ENCODE measurements around the gene TBC1D22A.
A peak's percentile ranks its signal among the peaks of the same experiment; 100 is the strongest.

Gene TBC1D22A

GRCh38 chr22:46995501-46996360 lies 233.3 kb downstream of the TBC1D22A start:
- DNase-seq (ENCODE audit: low spot score), result no peak

DNA sequence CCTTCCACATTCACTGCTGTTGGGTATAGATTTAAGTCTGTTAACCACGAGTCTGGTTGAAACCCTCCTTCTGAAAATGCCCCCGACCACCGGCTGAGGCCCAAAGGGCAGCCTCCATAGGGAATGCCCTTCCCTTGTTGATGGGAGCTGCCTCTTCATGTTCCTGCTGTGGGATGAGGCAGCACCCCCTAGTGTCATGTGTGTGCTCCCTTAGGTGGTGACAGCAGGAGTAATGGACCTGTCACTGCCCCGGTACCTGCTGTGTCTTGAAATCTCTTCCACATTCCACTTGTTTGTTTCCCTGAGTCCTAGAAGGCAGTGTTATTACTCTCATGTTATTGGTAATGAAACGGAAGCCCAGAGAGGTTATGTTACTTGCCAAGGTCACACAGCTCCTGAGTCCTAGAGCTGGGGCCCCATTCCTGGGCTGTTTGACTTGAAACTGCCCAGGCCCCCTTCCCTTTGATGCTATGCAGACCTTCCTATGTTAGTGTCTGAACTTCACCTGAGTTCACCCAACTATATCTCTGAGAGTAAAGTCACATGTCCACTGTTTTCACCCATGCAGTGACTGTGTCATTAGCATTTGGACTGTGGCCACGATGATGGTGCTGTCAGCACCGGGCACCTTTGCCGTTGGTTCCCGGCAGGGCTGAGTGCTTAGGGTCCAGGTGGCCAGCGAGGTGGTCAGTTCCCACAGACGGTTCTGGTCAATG lies 234.3 kb downstream of the TBC1D22A start:
- DNase-seq (ENCODE audit: low spot score), result peak; percentile 6

- no peak for DNase-seq (ENCODE audit: low spot score)
These were observed 235.0 kb downstream of the TBC1D22A start for GRCh38 chr22:46997311-46997970.

DNA sequence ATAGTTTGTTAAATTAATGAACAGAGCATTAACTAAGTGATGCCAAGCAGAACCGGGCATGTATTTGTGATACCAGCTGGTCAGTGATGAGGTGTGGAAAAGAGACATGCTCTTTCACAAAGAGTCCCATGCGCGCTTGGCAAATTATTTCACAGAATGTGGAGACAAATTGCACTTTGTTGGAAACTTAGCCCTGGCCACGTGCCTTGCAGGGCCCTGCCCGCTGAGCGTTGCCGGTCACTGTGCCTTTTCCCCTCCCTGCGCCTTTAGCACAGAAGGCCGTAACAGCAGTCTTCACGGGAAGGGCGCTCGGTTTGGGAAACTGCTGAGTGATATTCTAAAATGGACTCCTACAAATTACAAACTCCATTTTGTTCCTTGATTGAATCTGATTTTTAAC lies 235.9 kb downstream of the TBC1D22A start:
- DNase-seq (ENCODE audit: low spot score), result no peak

DNA sequence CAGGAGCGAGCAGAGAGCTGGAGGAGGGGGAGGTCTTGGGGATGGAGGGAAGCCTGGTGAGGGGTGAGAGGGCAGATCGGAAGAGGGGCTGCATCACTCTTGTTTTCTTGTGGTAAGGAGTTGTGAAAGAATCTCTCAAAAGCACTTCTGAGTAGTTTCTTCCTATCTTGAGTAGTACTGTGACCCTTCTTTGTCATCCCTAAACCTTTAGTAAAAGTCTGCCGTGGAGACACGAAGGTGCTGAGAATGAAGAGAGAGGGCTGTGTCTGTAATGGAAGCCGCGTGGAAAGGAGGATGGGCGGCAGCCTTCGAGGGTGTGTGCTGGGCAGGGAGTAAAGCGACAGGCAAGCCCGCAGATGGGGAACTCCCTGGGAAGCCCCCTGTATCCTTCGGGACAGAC lies 237.8 kb downstream of the TBC1D22A start:
- no peak for DNase-seq (ENCODE audit: low spot score)

DNA sequence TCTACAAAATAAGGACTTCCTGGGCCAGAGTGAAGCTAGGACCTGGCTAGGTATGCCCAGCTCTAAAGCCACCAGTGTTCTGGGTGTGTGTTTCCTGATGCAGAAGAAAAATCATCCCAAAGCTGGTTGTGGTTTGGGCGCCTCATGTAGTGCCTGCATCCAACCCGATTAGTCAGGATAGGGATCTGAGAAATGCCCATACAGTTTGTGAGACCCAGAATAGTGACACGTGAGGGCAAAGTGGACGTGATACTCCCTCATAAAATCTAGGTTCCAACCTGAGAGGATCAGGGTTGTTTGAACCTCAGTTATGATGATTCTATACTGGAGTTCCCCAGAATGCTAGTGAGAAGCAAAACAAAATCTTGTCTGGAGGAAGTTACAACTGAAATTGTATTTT lies 238.4 kb downstream of the TBC1D22A start:
- no peak for DNase-seq (ENCODE audit: low spot score)

DNA sequence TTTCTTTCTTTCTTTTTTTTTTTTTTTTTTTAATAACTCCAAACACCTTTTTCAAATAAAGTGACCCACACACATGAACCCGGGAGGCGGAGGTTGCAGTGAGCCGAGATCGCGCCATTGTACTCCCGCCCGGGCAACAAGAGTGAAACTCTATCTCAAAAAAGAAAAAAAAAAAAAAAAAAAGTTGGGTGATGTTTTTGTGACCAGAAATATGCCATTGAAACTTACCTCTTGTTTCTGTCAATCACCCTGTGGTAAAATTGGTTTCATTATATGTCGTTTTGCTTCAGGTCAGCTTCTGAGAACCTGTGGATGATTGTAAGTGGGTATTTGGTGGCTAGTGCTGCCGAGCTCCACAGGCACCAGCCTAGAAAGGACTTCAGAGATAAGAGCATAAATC lies 238.8 kb downstream of the TBC1D22A start:
- no peak for DNase-seq (ENCODE audit: low spot score)

DNA sequence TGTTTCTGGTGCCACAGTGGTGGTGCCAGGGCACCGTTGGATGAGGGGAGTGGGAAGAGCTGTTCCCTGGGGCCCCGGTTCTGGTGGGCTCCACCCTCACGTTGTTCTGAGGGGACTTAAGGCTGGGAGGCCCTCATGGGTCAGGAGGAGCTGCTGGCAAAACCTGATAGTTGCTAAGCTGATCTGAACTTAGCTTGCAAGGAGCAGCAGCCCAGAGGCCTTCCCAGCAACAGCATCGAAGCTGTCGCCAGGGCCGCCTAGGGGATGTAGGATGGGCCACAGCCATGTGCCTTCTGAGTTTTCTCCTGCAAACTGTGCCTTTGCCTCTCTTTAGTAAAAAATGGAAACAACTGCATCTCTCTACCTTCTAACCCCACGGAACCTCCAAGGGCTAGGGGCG lies 240.2 kb downstream of the TBC1D22A start:
- DNase-seq (ENCODE audit: low spot score), result no peak

GRCh38 chr22:47005506-47006408 lies 243.3 kb downstream of the TBC1D22A start:
- no peak for DNase-seq (ENCODE audit: low spot score)

DNA sequence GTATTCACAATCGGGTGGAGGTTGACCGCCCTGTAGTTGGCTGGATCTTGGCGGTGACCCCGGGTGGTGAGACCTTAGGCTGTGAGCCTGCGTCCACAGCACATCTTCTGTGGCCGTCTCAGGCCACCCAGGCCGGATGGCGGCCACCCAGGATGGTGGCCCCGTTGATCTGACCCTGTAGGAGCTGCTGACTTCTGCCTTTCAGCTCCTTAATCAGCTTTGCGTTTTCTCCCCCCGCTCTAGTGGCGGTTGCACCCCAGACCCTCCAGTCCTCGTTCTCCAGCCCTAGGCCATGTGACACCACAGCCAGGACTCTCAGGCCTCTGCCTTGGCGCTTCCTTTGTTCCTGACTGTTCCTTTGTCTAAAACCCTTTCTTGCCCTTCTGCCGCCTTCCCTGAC lies 244.0 kb downstream of the TBC1D22A start:
- DNase-seq (ENCODE audit: low spot score), result no peak

DNA sequence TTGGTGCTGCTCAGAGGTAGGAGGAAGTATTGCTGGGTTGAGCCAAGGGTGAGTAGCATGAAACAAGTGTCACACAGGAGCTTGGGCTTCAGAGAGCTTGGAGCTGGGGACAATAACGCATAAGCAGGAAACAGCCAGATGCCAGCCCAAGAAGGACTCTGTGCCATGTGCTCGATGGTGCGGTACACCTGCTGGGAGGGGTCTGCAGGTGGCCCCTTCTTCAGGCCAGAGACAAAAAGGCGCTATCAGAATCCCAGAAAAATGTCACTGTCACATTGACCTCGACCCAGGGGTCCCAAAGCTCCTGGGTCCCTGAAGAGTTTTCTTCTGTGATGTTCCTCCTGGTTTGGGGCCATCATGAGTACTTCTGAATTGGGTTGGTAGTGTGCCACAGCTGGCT lies 244.4 kb downstream of the TBC1D22A start:
- no peak for DNase-seq (ENCODE audit: low spot score)

GRCh38 chr22:47007496-47007895 lies 245.0 kb downstream of the TBC1D22A start:
- no peak for DNase-seq (ENCODE audit: low spot score)

GRCh38 chr22:47008208-47008885 lies 245.9 kb downstream of the TBC1D22A start:
- no peak for DNase-seq (ENCODE audit: low spot score)

DNA sequence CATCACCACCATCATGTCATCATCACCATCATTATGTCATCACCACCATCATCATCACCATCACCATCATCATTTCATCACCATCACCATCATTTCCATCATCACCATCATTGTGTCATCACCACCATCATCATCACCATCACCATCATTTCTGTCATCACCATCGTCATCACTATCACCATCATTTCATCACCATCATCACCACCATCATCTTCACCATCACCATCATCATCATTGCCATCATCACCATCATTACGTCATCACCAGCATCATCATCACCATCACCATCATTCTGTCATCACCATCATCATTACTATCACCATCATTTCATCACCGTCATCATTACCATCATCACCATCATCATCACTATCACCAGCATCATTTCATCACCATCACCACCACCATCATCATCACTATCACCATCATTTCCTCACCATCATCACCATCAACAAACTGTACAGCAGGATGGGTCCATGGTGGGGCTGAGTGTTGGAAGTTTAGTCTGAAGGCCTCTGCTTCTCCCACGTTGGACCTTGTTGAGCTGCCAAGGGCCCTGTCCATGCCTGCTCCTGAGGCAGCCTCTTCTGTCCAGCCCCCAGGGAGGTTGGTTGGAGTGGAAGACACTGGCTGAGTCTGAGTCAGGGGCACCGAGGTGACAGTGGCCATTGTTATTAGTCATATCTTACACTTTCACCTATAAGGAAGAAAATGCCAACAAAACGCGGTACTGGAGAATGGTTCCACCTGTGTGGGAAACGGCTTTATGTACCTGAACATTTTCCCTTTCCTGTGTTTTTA lies 247.1 kb downstream of the TBC1D22A start:
- DNase-seq (ENCODE audit: low spot score), result no peak

- DNase-seq (ENCODE audit: low spot score), result no peak
These were observed 247.8 kb downstream of the TBC1D22A start for GRCh38 chr22:47010211-47010610.

DNA sequence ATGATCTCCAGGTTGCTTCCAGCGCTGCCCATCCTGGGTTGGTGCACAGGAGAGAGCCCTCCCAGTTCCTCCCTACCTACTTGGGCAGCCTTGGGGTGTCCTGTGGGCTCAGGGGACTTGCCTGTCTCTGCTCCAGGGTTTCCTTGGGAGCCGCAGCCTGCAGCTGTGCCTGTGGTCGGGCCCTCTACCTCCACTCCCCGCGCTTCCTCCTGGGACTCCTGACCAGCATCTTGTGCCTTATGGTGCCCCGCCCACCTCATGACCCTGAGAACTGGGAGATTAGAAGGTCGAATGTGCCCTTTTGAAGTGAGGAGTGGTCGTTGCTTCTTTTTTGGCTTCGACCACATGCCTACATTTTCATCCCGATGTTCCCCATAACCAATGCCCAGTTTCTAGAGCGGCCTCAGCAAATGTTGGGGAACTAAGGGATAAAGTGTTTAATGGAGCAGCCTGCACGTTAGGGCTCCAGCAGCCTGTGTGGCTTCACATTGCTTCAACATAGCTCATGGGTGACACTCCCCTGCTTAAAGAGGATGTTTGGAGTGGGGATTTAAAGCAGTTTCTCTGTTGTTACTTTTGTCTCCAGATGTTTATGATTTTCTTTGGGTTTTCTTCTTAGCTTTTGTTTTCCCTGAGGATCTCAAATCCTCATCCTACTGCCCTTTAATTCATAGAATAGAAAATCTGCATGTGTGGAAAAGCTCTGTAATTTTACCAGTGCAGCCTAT lies 248.8 kb downstream of the TBC1D22A start:
- no peak for DNase-seq (ENCODE audit: low spot score)

DNA sequence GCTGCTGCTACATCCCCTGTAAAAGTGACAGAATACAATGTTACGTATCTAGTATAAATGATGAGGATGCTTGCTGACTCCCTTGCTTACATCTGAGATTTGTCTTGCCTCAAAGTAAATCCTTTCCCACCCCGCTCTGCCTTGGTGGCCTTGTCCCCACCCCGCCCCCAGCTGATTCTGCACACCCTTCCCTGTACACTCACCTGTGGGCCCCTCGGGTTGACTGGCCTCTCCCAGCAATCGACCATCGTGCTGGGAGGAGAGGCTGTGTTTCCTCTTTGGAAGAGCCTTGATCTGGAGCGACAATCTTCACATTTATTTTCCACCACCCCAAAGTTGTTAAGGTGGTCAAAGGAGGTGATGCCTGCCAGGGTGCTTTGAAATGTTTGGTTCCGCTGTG lies 249.4 kb downstream of the TBC1D22A start:
- DNase-seq (ENCODE audit: low spot score), result no peak

- DNase-seq (ENCODE audit: low spot score), result no peak
These were observed 250.3 kb downstream of the TBC1D22A start for GRCh38 chr22:47012589-47013370.
